Hematopoietic multipotent progenitor cell treated with erythropoietin and hydrocortisone succinate and interleukin-3 and kit ligand, for 15 days (in vitro differentiated cells): ENCODE data around the gene PLEKHB2.
A peak's percentile ranks its signal among the peaks of the same experiment; 100 is the strongest.
"Not testable (repeated sequence)": the region's sequence is repeated elsewhere in the genome, so short reads cannot be mapped to it uniquely, and the experiment has no call there.

Experiments used
- DNase-seq: peaks from one replicate; pipeline ENCODE4 v3.0.0-alpha.2; 2015; ENCODE audit warnings: low spot score

PLEKHB2 gene

DNA sequence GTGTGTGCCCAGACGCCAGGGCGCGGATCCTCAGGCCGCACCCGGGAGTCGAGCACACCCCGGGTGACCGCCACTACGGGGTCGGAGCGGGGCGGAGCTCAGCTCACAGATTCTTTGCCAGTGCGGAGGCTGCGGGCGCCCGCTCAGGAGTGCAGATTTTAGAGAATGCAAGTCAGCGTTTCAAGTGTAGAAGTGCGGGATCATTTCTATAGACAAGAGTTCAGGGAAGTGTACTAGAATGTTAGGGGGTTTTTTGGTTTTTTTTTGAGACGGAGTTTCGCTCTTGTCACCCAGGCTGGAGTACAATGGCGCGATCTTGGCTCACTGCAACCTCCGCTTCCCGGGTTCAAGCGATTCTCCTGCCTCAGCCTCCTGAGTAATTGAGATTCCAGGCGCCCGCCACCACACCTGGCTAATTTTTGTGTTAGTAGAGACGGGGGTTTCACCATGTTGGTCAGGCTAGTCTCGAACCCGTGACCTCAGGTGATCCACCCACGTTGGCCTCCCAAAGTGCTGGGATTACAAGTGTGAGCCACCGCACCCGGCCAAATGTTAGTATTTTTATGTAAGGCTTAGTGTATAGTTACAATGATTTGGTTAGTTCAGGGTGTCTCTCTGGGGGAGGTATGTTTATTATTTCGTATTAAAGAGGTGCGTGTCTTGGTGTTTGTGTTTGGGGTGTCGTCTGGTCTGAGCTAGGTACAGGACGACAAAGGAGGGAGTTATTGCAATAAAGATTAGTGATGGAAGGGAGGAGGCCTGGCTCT lies 11.3 kb upstream of the PLEKHB2 start:
- no peak for DNase-seq

DNA sequence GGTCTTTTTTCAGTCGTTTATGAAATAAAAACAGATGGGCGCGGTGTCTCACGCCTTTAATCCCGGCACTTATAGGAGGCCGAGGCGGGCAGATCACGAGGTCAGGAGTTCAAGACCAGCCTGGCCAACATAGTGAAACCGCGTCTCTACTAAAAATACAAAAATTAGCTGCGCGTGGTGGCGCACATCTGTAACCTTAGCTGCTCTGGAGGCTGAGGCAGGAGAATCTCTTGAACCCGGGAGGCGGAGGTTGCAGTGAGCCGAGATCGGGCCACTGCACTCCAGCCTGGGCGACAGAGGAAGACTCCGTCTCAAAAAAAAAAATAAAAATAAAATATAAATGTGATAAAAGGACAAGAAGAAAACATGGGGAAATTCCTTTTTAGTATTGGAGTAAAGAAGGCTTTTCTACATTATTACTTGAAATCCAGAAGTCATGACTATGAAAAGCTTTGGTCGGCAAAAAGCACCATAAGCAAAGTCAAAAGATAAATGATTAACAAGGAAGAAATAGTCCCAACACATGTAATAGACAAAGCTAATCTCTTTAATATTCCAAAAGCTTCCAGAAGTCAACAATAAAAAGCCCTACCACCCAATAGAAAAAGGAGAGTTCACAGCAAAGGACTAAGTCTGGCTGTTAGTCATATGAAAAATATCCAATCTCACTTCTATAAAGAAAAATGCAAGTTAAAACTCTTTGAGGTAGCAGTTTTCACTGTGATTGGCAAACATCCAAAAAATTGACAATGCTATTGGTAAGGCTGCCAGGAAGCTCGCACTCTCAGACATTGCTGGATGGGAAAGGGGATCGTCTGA lies 10.5 kb upstream of the PLEKHB2 start:
- no peak for DNase-seq

DNA sequence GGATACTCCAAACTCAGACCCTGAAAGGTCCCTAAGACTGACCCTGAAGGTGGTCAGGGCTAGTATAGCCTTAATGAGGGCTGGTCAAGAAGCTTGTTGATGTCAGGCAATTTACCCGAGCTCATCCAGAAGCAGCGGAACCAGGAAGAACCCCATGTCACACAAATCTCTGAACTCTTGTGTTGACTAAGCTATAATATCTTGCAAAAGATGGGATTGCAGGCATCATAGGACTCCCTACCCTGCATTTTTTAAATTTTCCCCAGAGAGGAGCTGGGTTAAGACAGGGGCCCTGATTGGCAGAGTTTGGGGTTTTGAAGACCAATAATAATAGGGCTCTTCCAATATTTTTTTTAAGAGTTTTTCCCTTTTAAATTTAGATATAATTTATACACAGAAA lies 2.0 kb upstream of the PLEKHB2 start:
- no peak for DNase-seq

DNA sequence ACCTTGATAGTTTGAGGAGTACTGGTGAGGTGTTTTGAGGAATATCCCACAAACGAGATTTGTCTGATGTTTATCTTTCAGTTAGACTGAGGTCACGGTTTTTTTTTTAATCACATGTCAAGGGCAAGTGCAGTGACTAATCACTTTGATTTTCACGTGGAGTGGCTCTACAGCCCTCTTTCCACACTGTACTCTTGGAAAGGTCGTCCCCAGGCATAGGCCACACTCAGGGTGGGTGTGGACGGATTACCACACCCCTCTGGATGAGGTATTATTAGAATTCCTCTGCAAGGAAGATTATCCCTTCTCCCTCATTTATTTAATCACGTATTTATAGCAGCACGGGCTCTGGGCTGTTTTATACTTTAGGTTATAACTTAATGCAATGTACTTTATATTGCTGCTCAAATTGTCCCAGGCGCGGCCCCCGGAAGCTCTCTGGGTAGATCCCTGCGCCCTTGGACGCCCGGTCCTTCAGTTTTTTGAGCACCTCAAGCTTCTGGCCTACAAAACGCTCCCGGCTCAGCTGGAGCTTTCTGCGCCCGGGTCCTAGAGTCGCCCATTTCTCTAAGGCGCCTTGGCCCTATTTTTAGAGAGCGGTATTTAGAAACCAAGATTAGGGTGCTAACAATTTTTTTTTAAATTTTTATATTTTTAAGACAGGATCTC lies 515 bp upstream of the PLEKHB2 start:
- peak; percentile 50 for DNase-seq

DNA sequence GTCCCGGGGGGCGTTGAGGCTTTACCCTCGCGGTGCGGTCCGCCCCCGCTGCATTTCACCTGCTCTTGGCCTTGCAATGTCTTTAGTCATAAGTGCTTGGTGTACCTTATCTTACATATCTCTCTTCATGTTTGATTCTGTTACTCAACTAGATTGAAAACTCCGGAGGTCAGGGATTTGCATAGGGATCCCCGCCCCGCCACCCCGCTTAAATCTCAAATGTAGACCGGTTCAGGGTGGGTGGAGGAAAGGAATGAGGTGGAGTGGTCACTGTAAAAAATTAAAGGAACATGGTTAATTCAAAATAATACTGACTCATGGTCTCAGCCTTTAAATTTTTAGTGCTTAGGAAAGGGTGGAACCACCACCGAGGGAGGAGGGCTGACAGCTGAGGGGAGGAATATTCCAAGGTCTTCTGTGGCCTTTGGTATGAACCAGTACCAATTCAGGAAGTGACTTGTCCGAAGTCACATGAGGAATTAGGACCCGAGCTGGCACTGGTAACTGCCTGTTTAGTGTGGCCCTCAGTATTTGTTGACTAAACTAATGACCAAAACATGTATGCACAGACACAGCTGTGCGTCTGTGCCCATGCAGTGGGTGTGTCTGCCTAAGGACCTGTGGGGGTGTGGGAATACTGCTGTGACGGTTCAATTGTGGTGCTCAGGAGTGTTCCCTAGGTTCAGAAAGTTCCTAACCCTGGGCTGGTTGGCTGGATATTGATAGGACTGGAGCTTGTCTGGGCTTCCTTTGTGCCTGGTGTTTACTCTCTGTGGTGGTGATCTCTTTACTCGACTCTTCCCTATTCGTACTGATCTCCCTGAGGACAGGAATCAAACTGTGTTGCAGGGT lies 1.0 kb downstream of the PLEKHB2 start:
- peak; percentile 39 for DNase-seq

DNA sequence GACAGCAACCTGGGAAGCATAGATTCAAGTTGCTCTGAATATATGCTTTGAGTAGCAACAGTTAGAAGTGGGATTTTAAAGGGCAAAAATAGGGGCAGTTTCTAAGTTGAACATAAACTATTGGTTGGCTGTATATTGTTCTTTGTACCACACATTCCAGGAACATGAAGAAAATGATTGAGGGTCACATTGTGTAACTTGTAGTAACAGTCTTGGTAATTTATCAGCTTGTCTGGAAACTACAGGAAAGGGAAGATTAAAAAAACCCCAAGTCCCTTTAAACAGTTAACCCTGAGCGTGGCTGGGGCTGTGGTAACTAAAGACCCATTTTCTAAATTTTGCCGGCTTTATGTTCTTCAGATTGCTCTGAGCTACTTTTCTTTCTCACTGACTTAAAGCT lies 7.4 kb downstream of the PLEKHB2 start:
- DNase-seq: no peak

DNA sequence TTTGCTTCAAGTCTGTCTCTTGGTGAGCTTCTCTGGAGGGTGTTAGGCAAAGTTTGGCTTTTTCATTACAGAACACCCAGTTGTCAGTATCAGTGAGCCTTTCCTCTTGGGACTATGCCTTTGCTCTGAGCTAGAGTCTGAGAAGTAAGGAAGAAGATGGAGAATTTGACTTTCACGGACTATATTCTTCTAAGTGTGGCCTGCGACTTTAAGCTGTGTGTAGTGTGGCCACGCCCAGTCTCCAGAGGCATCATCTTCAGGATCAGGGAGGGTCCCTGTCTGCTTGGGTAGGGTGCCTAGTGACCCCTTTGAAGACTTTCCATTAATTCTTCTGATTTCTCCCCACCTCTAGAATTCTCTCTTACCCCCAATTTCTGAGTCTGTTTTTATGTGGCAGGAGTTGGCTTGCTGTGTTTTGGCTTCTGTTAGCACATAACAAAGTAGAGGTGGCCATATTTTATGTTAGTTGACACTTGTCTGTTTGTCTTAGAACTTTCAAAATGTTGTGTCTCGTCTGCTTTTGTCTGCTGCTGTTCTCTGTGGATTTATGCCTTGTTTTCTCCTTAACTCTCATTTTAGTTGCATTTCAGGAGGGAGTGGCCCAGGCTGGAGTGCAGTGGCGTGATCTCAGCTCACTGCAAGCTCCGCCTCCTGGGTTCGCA lies 8.6 kb downstream of the PLEKHB2 start:
- no peak for DNase-seq

DNA sequence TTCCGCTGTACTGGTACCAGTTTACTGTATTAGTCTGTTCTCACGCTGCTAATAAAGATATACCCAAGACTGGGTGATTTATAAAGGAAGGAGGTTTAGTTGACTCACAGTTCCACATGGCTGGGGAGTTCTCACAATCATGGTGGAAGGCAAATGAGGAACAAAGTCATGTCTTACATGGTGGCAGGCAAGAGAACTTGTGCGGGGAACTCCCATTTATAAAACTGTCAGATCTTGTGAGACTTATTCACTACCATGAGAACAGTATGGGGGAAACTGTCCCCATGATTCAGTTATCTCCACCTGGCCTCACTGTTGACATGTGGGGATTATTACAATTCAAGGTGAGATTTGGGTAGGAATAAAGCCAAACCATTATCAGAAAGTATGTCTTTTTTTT lies 9.8 kb downstream of the PLEKHB2 start:
- not testable (repeated sequence) for DNase-seq

DNA sequence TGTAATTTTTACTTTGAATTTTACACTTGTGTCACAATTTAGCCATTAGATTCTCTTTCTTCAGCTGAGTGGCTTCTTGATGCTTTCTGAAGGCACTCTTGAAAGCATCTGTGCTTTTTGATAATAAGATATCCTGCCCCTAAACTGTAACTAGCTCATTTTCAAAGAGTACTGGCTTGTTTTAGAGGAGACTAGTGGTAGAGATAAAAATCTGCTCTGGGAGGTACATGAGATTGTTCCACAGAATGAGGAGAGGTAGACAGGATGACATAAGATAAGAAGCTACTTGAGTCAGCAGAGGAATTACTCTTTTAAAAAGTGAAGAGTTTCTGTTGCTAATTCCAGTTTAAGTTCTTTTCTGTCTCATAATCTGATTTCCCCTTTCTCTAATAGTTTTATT lies 10.6 kb downstream of the PLEKHB2 start:
- DNase-seq: no peak

DNA sequence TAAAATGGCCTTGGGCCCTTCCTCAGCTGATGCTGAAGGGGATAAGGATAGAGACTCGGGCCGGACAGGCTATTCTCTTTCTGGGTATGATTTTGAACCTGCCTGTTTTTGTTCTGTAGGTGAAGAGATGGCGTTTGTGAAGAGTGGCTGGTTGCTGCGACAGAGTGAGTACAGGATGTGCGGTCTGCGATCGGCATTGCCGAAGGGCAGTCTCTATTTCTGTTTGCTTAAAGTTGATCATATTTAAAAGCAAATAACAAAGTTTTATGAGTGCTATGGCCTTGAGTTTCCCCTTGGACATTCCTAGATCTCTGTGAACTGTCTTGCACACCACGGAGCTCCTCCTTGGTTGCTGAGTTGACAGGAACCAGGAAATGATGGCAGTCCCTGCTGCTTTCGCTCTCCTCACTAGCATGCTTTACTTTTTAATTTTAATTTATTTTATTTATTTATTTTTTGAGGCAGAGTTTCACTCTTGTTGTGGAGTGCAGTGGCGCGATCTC lies 15.7 kb downstream of the PLEKHB2 start:
- DNase-seq: no peak

DNA sequence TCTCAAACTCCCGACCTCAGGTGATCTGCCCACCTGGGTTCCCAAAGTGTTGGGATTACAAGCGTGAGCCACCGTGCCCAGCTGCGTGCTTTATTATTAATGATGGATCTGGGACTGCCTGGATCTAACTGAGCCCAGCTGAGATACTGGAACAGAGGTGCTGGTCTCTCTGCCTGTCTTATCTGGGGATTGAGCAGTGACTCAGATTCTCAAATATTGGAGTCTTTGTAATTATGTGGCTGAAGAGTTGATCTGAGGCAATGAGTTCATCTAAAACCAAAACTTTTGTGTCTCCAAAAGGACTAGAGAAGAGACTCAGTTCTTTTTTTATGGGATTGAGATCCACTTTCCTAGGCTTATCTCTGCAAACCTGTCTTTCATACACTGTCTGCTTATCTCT lies 16.3 kb downstream of the PLEKHB2 start:
- no peak for DNase-seq

DNA sequence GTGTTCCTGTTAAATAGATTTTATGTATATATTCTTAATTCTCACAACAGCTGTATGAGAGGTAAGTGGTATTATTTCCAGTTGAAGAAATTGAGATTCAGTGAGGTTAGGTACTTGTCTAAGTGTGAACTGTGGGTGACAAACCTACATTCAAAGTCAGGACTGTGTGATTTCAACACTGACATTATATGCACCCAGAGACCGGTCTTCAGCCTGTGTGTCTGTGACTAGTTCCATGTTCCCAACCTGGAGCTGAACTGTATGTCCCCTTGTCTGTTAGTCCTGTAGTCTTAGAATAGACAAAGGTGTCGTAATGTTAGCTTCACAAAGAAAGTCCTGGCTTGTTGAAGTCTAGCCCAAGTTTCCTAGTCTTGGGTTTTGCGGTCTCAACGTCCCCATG lies 17.4 kb downstream of the PLEKHB2 start:
- DNase-seq: no peak

DNA sequence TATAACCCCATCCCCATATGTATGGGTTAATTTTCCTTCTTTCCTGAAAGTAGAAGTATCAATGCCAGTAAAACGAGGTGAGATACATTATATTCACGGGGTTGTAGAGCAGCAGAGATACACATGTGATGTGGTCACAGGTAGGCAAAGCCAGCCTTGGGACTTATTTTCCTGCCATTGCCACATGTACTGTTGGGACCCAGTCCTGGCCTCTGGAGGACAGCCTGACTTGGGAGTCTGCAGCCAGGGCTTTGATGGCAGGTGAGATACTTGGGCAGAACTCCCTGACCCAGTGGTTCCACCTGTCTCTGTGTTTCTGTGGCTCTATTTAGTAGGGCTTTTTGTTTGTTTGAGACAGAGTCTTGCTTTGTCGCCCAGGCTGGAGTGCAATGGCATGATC lies 18.1 kb downstream of the PLEKHB2 start:
- DNase-seq: no peak

DNA sequence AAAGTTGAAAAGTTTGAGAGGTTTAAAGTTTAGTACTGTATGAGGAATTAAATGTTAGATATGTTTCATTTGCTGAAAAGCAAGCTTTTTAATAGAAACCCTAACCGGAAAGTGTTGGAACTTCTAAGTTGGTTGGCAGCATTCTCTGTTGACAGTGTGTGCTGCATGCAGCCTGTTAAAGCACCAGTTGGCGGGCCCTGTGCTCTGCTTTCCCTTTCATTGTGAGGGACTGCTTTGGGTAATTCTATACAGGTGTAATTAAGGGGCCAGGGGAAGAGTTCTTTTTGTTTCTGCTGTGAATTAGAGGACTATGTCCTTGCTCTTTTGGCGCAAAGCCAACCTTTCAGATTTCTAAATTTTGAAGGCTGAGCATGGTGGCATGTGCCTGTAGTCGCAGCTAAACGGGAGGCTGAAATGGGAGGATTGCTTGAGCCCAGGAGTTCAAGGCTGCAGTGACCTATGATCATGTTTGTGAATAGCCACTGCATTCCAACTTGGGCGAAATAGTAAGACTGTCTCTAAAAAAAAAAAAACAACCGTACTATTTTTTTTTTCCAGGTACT lies 20.1 kb downstream of the PLEKHB2 start:
- no peak for DNase-seq

DNA sequence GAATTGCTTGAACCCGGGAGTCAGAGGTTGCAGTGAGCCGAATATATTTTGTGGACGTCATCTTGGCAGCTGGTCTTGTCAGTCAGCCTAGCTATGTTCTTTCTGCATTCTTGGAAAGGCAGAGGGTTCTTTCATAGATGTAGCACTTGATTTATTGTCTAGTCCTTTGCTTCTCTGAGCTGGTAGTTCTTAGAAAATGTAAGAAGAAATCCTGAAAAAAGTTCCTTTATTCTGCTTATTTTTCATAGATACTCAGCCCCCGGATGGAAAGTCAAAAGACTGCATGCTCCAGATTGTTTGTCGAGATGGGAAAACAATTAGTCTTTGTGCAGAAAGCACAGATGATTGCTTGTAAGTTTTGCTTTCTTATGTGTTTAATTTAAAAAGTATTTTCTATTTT lies 21.3 kb downstream of the PLEKHB2 start:
- no peak for DNase-seq

DNA sequence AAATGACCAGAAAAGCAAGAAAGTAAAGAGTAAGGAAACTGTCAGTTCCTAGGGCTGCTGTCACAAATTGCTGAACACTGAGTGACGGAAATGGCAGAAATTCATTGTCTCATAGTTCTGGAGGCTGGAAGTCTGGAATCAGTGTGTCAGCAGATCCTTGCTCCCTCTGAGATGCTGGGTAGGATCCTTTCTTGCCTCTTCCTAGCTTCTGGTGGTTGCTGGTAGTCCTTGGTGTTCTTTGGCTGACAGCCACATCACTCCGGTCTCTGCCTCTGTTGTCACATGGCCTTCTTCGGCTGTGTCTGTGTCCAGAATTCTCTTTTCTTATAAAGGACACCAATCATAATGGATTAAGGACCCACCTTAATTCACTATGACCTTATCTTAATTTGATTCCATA lies 21.9 kb downstream of the PLEKHB2 start:
- DNase-seq: no peak

DNA sequence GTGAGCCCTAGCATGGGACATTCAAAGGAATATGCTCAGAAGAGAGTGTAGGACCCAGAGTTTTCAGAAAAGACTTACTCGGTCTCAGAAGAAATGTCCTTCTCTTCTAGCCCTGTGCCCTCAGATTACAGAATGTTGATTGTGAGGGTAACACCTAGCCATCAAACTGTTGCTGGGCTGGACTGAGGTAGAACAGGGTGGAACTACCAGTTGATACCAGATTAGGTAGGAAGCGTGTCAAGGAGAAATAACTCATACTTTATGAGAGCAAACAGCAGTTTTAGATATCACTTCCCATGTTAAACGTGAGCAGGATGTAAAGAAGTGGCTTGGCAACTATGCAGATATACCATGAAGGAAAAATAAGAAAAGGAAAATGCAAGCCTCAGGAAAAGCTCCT lies 22.8 kb downstream of the PLEKHB2 start:
- DNase-seq: no peak

DNA sequence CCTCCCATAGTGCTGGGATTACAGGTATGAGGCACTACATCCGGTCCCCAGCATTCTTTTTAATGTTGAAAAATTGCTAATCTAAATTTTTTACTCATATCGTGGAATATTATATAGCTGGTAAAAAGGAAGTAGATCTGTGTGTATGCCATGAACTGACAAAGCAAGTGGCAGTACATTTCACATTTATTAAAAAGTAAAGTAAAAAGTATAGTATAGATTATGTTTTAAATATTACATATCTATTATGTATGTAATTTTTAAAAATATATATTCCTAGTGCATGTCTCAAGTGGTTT lies 25.1 kb downstream of the PLEKHB2 start:
- no peak for DNase-seq

DNA sequence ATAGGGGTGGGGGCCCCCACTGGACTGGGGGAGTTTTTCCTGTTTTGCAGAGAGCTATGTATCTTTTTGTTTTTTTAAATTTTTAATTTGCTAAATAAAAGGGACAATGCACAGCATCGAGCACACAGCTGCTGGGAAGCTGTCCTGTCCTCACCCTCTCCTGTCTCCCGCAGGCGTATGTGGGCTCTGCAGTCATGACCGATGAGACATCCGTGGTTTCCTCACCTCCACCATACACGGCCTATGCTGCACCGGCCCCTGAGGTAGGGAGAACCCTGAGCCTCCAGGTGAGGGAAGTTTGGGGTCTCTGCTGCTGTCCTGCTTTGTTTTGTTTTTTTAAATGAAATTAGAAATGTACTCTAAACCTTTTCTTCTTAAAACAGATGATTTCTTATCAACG lies 27.6 kb downstream of the PLEKHB2 start:
- no peak for DNase-seq

DNA sequence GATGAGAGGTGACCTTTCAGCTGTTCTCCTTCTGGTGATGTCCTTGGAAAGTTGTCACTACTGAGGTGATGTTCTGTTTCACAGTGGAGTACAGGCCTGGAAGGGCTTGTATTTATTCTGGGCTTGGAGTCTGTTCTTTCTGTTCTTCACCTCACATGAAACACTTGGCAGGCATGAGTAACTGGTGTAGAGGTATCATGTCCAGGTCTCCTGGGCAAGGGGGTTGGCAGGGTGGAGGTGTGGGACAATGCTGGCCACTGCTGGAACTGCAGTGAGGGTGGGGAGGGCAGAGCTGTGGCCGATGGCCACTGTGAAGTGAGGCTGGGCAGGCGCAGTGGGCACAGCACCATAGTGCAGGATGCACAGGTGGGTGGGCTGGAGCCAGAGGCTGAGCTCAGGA lies 35.4 kb downstream of the PLEKHB2 start:
- DNase-seq: no peak

DNA sequence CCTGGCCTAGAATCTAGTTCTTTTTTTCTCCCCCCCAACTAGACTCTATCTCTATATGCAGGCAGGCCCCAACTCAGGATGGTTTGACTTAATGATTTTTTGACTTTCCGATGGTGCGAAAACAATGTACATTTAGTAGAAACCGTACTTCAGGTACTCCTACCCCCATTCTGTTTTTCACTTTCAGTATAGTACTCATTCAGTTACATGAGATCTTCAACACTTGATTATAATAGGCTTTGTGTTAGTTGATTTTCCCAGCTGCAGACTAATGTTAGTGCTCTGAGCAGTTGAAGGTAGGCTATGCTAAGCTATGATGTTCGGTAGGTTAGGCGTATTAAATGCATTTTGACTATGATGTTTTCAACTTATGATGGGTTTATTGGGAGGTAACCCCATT lies 37.7 kb downstream of the PLEKHB2 start:
- DNase-seq: no peak
